ENCODE results near the gene INPP5A. TPM values are rescaled to one million over a fixed set of nuclear protein-coding genes. Genes with fewer than 3 reads are reported as not detected.

INPP5A gene
- total and polyA plus RNA-seq, 9 of the 15 experiments (the other 6 are each of a cell fraction or from before 2014, with no cell fraction given) = 0.66 to 11.6 (median 7.7) TPM

DNA sequence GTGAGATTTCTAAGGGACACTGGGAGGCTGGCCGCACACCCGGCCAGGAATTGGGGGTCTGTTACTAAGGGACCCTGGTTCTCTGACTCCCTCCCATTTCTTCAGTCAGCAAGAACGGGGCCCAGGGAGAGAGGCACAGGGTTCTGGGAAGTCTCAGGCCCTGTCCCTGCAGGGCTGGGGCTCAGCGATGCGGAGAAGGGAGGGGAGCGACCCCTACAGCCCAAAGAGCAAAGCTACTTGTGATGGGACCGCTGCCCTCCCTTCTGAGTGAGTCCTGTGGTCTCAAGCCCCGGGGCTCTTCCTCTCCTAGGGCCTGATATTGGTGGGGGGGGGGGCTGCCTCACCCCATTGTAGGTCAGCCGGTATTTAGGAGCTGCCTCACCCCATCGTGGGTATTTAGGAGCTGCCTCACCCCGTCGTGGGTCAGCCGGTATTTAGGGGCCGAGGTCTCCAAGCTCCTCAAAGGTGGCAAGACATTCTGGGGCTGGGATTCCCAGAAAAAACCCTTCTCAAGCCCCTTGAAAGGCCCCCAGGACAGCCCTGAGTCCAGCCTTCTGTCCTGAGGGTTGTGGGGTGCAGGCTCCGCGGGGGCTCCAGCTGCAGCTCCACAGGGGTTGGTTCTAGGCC is 265.2 kb downstream of the INPP5A start (continued):
- TF ChIP-seq, protein P1, sequence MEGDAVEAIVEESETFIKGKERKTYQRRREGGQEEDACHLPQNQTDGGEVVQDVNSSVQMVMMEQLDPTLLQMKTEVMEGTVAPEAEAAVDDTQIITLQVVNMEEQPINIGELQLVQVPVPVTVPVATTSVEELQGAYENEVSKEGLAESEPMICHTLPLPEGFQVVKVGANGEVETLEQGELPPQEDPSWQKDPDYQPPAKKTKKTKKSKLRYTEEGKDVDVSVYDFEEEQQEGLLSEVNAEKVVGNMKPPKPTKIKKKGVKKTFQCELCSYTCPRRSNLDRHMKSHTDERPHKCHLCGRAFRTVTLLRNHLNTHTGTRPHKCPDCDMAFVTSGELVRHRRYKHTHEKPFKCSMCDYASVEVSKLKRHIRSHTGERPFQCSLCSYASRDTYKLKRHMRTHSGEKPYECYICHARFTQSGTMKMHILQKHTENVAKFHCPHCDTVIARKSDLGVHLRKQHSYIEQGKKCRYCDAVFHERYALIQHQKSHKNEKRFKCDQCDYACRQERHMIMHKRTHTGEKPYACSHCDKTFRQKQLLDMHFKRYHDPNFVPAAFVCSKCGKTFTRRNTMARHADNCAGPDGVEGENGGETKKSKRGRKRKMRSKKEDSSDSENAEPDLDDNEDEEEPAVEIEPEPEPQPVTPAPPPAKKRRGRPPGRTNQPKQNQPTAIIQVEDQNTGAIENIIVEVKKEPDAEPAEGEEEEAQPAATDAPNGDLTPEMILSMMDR (IDR thresholded peaks at IDR 0.05 in 2 of 3, conservative IDR thresholded peaks at IDR 0.05 in 1 of 3; ENCODE audit: insufficient read depth in 2 of 3, low read depth in 1 of 3, low read length in 3 of 3) = peak; percentile 31 to 40 (median 34); a peak in 5 of 6 replicates
- TF ChIP-seq, protein P2, sequence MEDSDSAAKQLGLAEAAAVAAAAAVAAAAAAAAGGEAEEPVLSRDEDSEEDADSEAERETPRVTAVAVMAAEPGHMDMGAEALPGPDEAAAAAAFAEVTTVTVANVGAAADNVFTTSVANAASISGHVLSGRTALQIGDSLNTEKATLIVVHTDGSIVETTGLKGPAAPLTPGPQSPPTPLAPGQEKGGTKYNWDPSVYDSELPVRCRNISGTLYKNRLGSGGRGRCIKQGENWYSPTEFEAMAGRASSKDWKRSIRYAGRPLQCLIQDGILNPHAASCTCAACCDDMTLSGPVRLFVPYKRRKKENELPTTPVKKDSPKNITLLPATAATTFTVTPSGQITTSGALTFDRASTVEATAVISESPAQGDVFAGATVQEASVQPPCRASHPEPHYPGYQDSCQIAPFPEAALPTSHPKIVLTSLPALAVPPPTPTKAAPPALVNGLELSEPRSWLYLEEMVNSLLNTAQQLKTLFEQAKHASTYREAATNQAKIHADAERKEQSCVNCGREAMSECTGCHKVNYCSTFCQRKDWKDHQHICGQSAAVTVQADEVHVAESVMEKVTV (CRISPR knock-in tag; IDR thresholded peaks at IDR 0.05) = no peak
- no peak for TF ChIP-seq ZNF316 (IDR thresholded peaks at IDR 0.05)
- no peak for TF ChIP-seq CXXC5 (CRISPR knock-in tag; IDR thresholded peaks at IDR 0.05)
- TF ChIP-seq, protein P3, sequence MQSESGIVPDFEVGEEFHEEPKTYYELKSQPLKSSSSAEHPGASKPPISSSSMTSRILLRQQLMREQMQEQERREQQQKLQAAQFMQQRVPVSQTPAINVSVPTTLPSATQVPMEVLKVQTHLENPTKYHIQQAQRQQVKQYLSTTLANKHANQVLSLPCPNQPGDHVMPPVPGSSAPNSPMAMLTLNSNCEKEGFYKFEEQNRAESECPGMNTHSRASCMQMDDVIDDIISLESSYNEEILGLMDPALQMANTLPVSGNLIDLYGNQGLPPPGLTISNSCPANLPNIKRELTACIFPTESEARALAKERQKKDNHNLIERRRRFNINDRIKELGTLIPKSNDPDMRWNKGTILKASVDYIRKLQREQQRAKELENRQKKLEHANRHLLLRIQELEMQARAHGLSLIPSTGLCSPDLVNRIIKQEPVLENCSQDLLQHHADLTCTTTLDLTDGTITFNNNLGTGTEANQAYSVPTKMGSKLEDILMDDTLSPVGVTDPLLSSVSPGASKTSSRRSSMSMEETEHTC (IDR thresholded peaks at IDR 0.05) = no peak
- no peak for TF ChIP-seq TEAD4 (IDR thresholded peaks at IDR 0.05; ENCODE audit: low read length)
- no peak for TF ChIP-seq TEAD4 (CRISPR knock-in tag; IDR thresholded peaks at IDR 0.05; ENCODE audit: borderline replicate concordance)
- TF ChIP-seq ZNF263 (CRISPR knock-in tag; IDR thresholded peaks at IDR 0.05; ENCODE audit: borderline replicate concordance) = no peak
- TF ChIP-seq RAD21 (CRISPR knock-in tag; conservative IDR thresholded peaks at IDR 0.05 in 1 of 2, IDR thresholded peaks at IDR 0.05 in 1 of 2) = peak in 1 of 2 experiments; percentile 38; a peak in 2 of 4 replicates
- no peak for TF ChIP-seq BHLHE40 (IDR thresholded peaks at IDR 0.05; ENCODE audit: low read length)

Data from K562 (cell line).